IPS-NIHi7 (cell line): ENCODE results near the gene CDH10.

ENCODE experiments used
- DNase-seq: peaks from one replicate; pipeline ENCODE4 v3.0.0; 2012; ENCODE audit warnings: mixed read lengths; ENCODE audit errors: extremely low spot score

The CDH10 gene

GRCh38 chr5:24487368-24488229, 157.2 kb downstream of the CDH10 start:
- no peak for DNase-seq

GRCh38 chr5:24480952-24481351, 163.8 kb downstream of the CDH10 start:
- DNase-seq: no peak

- DNase-seq: no peak
Observed at GRCh38 chr5:24477958-24478357, 166.8 kb downstream of the CDH10 start.

DNA sequence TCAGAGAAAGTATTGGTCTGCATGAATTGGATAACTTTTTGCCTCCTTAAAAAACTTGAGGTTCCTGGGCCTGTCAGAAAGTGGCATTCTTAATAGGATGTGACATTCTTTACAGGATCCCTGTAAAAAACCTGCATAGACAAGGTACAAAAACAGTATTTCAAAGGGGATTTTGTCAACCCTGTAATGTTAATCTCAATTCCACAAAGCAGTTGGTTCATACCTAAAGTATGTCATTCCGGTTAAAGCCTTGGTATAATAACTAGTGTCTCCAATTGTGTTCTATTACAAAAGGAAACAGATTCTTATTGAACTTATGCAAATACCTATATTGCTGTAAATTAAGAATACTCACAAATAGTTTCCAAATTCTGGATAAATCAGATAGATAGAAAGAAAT, 169.7 kb downstream of the CDH10 start:
- no peak for DNase-seq

- no peak for DNase-seq
Observed at GRCh38 chr5:24474685-24475084, 170.1 kb downstream of the CDH10 start.

DNA sequence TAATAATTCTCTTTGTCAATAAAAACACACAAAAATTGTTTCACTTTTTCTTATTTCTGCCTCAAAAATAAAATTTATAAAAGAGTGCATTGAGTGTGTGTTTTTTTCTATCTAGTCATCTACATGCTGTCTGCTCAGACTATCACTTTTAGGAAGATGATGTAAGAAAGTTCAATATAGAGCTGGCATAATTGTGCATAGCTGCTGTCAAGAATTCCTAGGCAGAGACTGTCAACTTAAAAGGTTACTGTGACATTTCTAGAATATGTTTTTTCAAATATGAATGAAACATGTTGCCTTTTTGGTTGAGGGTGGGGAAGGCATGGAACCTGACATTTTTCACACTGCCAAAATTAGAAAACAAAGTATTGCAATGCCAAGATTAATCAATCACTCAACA, 172.3 kb downstream of the CDH10 start:
- DNase-seq: no peak

- DNase-seq: no peak
Observed at GRCh38 chr5:24444414-24444813, 200.4 kb downstream of the CDH10 start.

GRCh38 chr5:24439465-24439864, 205.3 kb downstream of the CDH10 start:
- no peak for DNase-seq
